ENCODE data around the gene TSC2. TPM values are rescaled to one million over a fixed set of nuclear protein-coding genes. Genes with fewer than 3 reads are reported as not detected.

Gene TSC2
- total RNA-seq, 1 donor from 2014 or later: 67.9 TPM

DNA sequence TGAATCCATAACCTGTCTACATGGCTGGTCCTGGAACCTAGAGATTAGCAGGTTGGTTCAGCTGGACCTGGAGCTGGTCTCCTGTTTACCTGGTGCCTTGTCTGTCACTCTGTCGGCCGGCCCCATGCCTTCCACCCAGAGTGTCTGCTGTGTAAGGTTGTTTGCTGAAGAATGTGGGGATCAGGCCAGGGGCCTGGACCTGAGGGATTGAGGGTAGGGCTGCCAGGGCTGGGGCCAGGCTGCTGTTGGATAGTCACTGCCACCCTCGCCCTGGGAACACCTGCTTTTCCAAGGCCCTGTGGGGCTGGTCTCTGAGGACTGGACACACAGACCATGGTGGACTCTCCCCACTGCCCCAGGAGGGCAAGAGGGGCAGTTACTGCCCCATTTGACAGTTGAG is 19.6 kb upstream of the TSC2 start:
- Histone ChIP-seq H3K4me3 (ENCODE audit: low read depth, low read length) (no peak overlapping the region), H3K27me3 (ENCODE audit: control insufficient read depth, insufficient read depth, low read length) (no peaks in the 10 kb centered on the region), H3K36me3 (ENCODE audit: control insufficient read depth, insufficient read depth, low read length) (no peaks in the 10 kb centered on the region)
- no peak for TF ChIP-seq CTCF (IDR thresholded peaks at IDR 0.05; ENCODE audit: insufficient read depth, low read length, poor library complexity, severe bottlenecking)
- no peak for DNase-seq (ENCODE audit: low read depth)

DNA sequence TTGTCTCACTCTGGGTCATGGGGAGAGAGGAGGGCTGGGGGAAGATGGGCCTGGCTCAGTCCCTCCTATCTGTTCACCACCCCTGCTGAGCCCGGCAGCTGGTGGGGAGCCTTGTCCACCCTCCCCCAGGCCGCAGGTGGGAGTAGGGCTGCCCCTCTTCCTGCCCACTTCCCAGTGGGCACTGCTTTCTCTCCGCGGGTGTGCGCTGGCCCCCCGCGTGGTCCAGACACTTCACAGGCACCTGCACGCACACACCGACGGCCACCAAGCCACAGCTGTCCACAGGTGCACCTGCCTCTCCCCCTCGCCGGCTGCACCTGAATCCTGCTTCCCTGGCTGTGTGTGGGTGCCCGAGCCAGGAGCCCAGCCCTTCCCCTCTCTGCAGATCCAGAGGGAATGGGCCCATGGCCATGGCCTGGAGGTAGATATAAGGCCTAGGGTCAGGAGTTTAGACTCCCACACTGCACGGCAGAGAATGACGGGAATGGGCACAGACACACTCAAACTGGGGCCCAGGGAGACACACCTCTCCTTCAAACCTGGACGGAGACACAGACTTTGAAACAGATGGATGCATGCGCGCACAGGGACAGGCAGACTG is 19.1 kb upstream of the TSC2 start:
- H3K4me3 ChIP-seq (ENCODE audit: low read depth, low read length): no peak overlapping the region
- no peak for DNase-seq (ENCODE audit: low read depth)
- TF ChIP-seq CTCF (IDR thresholded peaks at IDR 0.05; ENCODE audit: insufficient read depth, low read length, poor library complexity, severe bottlenecking): no peak
- H3K27me3 ChIP-seq (ENCODE audit: control insufficient read depth, insufficient read depth, low read length): no peaks in the 10 kb centered on the region
- no peaks in the 10 kb centered on the region for H3K36me3 ChIP-seq (ENCODE audit: control insufficient read depth, insufficient read depth, low read length)

DNA sequence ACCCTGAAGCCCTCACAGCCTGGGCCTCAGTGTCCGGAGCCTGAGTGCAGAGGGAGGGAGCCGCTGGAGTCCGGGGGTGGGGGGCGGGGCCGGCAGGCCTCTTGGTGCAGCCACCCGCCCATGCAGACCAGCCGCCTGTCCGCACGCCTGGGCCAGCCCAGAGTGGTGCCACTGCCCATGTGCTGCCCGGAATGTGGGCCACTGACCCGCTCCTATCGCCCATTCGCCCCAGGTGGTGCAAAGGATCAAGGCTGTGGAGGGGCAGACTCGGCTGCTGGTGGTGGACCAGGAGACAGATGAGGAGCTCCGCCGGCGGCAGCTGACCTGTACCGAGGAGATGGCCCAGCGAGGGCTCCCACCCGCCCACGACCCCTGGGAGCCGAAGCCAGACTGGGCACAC is 18.4 kb upstream of the TSC2 start:
- no peaks in the 10 kb centered on the region for H3K27me3 ChIP-seq (ENCODE audit: control insufficient read depth, insufficient read depth, low read length)
- no peak for TF ChIP-seq CTCF (IDR thresholded peaks at IDR 0.05; ENCODE audit: insufficient read depth, low read length, poor library complexity, severe bottlenecking)
- DNase-seq (ENCODE audit: low read depth): no peak
- no peaks in the 10 kb centered on the region for H3K36me3 ChIP-seq (ENCODE audit: control insufficient read depth, insufficient read depth, low read length)
- no peak overlapping the region for H3K4me3 ChIP-seq (ENCODE audit: low read depth, low read length)

GRCh38 chr16:2030036-2030435 is 17.7 kb upstream of the TSC2 start:
- TF ChIP-seq CTCF (IDR thresholded peaks at IDR 0.05; ENCODE audit: insufficient read depth, low read length, poor library complexity, severe bottlenecking): no peak
- H3K4me3 ChIP-seq (ENCODE audit: low read depth, low read length): no peak overlapping the region
- DNase-seq (ENCODE audit: low read depth): no peak
- no peaks in the 10 kb centered on the region for H3K36me3 ChIP-seq (ENCODE audit: control insufficient read depth, insufficient read depth, low read length)
- no peaks in the 10 kb centered on the region for H3K27me3 ChIP-seq (ENCODE audit: control insufficient read depth, insufficient read depth, low read length)

- Histone ChIP-seq H3K4me3 (ENCODE audit: low read depth, low read length) (no peak overlapping the region), H3K36me3 (ENCODE audit: control insufficient read depth, insufficient read depth, low read length) (no peaks in the 10 kb centered on the region), H3K27me3 (ENCODE audit: control insufficient read depth, insufficient read depth, low read length) (no peaks in the 10 kb centered on the region)
- no peak for TF ChIP-seq CTCF (IDR thresholded peaks at IDR 0.05; ENCODE audit: insufficient read depth, low read length, poor library complexity, severe bottlenecking)
- no peak for DNase-seq (ENCODE audit: low read depth)
These were observed 16.7 kb upstream of the TSC2 start for GRCh38 chr16:2031081-2031577.

All from kidney epithelial cell (primary cell).